Right ventricle myocardium superior (tissue), 1 donor: Measurements from ENCODE around the gene RREB1. TPM values are rescaled to one million over a fixed set of nuclear protein-coding genes. Genes with fewer than 3 reads are reported as not detected.
"Not testable (repeated sequence)": the region's sequence is repeated elsewhere in the genome, so short reads cannot be mapped to it uniquely, and the experiment has no call there.

ENCODE experiments used
- ATAC-seq: fragments of 200-7000 bp; cut with Tn5 transposase; one replicate; pipeline ENCODE4 v1.9.1; 2020; ENCODE audit warnings: mild to moderate bottlenecking; ENCODE audit not compliant: poor library complexity
- DNase-seq: peaks from one replicate; pipeline ENCODE4 v3.0.0-alpha.2; 2020
- intact Hi-C: fragments of 100-400 bp; cut with DNase I; formaldehyde crosslinking; loops from one replicate; pipeline ENCODE4 v1.11.2; 2022
- total RNA-seq: library from RNA; stranded (reverse); fragmentation: NEBNext Ultra II Directional; extraction: Animal tissue kit (Norgen Biotek cat#: 25700); gene quantifications from one replicate; pipeline ENCODE4 v1.2.1, GENCODE V29; 2021
- donor health status: DM: no; HTN: yes; CAD: no; lungs with severe emphysema.

RREB1 gene
- total RNA-seq, 1 donor from 2014 or later: 34.2 TPM

DNA sequence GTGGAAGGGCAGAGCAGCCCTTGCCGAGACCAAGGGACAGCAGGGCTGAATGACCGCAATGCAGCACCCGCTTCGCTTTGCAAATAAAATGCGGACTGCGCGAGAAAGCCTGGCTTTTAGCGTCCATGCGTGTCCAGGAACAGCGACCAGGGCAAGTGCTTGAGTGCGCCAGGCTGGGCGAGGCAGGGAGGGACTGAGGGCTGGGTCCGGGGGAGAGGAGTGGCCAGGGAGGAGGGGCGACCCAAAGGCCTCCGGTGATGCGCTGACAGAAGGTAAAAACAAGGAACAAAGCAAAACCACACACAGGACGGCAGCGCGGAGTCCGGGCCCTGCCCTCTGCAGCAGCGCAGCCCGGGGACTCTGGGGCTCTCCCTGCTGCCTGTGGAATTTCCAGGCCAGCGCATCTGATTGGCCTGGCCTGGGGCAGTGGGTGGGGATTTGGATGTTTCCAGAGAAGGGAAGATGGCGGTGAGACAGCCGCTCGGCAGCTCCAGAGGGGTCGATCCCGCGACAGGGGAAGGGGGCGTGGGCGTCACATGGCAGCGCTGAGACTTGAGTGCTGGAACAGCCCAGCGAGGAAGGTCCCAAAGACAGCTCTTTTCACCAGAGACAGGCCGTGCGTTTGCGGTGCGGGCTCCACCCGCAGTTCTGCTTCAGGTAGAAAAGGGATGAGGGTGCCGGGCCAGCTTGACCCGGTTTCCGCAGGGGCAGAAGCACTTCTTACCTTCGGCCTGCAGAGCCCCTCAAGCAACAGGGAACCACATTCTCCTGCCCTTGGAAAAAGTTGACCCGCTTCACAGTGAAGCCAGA is 153.5 kb downstream of the RREB1 start:
- ATAC-seq: peak; percentile 98
- intact Hi-C loops: no loop called here
- DNase-seq: peak; percentile 92

DNA sequence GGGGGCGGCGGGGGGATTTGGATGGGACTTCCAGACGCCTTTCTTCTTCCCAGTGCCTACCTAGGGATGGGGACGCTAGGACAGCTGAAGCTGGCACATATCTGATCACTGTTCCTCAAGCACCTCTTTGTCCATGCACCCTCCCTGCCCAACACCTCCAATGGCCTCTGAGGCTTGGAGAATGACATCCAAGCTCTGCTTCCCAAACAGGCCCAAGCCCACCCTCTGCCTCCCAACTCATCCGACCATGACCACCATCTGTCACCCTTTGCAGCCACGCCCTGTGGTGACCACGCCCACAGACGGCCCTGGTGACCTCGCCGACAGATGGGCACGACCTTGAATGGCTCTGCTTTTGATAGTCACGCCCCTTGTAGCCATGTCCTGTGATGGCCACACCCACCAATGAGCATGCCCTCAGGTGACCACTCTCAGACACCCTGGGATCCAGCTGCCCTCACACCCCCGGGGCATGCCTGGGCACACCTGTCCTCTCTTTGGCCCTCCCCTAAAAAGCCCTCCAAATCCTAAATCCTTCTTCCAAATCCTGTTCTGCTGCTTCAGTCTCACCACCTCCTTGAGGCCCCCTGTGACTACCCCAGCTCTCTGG is 154.2 kb downstream of the RREB1 start:
- intact Hi-C loops: no loop called here
- ATAC-seq (peak; percentile 22), DNase-seq (peak; percentile 64)

DNA sequence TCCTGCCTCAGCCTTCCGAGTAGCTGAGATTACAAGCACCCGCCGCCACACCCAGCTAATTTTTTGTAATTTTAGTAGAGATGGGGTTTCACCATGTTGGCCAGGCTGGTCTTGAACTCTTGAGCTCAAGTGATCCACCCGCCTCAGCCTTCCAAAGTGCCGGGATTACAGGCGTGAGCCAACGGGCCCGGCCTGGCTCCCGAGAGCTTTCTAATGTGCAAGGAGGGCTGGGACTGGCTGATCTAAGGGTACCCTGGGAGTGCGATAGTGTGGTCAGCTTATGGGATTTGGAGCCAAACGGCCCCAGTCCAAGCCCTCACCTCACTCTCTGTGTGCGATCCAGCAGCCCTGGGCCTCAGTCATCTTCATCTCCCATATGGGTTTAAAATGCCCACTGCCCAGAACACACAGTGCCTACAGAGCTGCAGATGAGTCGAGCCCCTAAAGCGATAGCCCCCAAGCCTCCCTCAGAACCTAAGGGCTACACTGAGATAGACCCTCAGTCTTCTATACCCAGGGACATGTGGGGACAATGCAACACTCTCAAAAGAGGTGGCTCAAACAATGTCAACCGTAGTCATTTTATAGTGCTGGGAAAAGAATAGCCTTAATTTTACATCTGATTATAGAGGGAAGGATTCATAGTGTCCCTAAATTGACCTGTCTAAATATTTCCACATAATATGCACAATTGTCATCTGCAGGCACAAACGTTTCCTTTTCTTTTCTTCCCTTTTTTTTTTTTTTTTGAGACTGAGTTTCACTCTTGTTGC is 155.2 kb downstream of the RREB1 start:
- no peak for DNase-seq
- intact Hi-C loops: no loop called here

DNA sequence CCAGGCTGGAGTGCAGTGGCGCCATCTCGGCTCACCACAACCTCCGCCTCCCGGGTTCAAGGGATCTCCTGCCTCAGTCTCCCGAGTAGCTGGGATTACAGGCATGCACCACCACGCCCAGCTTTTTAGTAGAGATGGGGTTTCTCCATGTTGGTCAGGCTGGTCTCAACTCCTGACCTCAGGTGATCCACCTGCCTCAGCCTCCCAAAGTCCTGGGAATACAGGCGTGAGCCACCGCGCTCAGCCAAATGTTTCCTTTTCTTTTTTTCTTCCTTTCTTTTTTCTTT is 155.7 kb downstream of the RREB1 start:
- DNase-seq, ATAC-seq, intact Hi-C loops: not testable (repeated sequence)

More for the DNA sequence above, 155.2 kb downstream of the RREB1 start:
- no peak for ATAC-seq

DNA sequence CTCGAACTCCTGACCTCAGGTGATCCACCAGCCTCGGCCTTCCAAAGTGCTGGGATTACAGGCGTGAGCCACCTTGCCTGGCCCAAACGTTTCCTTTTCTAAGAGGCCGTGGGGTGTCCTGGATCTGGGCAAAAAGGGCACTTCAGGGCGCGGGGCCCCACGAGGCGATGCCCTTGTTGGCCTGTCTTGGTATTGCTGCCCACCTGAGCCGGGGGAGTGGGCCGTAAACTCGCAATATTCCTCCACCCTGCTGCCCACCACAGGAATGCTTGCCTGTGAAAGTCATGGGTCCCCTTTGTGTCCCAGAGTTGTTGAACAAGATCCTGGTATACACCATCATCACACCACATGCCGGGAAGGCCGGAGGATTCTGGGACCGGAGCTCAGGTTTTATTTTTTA is 156.3 kb downstream of the RREB1 start:
- peak; percentile 19 for DNase-seq

DNA sequence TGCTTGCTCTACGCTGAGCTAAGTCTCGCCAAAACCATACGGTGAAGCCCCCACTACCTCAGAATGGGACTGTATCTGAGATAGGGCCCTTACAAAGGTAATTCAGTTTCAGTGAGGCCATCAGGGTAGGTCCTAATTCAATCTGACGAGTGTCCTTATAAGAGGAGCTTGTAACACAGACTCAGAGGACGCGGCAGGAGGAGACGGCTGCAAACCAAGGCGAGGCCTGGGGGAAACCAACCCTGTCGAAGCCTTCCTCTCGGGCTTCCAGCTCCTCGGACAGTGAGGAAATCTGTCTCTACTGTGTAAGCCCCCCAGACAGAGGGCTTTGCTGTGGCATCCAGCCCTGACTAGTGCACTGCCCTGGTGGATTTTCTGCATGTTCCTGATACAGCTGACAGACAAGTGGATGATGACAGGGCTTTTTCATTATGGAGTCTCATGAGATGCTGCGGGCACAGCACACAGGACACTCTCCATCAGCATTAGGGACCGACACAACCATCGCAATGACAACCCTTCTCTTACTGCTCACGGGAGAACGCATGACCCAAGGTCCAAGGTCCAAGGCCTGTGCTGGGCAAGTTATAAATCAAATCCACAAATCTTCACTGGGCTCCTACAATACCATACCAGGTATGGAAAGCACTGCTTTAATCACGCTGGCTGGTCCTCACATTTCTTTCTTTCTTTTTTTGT is 157.1 kb downstream of the RREB1 start:
- DNase-seq: peak; percentile 29
- intact Hi-C loops: no loop called here
- no peak for ATAC-seq

More for the DNA sequence above, 156.3 kb downstream of the RREB1 start:
- ATAC-seq: no peak
- intact Hi-C loops: no loop called here

DNA sequence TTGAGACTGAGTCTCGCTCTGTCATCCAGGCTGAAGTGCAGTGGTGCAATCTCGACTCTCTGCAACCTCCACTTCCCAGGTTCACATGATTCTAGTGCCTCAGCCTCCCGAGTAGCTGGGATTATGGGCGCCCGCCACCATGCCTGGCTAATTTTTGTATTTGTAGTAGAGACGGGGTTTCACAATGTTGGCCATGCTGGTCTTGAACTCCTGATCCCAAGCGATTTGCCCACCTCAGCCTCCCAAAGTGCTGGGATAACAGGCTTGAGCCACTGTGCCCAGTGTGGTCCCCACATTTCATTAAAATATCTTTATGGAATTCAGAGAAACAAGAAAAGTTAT is 157.6 kb downstream of the RREB1 start:
- DNase-seq, intact Hi-C loops: not testable (repeated sequence)

DNA sequence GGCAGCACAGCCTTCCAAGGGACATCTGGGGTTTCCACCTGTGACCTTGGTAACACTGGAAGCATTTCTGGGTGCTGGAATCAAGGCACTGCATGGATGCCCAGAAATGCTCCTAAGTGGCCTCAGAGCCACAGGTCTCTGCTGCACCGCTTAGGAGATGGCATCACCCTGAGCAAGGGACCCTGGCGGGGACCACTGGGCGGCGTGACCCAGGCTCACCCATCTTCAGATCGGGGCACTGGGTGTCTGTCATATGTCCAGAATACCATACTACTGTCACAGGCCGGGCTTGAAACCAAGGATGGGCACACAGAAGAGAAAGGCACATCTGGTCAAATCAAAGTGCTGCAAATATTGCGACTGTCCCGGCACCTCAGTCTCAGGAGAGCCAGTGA is 159.3 kb downstream of the RREB1 start:
- DNase-seq (no peak), ATAC-seq (no peak)
- intact Hi-C loops: no loop called here

More for the DNA sequence above, 157.6 kb downstream of the RREB1 start:
- ATAC-seq: not testable (repeated sequence)

DNA sequence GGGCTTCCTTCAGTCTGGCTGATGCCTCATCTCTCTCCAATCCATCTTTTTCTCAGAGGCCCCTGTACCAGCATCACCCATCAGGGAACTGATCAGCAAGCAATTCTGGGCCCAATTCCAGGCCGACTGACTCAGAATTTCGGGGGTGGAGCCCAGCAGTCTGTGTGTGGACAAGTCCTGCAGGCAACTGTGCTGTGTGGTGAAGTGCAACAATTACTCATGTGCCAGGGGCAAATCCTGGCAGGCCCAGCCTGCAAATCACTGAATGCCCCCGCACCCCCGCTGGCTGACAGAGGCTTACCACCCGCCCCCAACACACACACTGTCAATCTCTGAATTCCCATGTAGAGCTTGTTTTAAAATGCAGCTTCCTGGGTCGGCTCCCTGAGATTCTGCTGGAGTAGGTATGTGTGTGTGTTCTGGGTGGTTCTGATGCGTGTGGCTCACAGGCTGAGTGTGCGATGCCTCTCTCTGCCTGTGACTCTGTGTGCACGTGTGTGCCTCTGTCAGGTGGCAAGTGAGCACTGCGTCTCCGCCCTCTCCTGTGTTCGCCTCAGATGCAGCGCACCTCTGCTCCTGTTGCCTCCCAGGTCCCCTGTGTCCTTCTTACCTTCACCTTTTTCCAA is 159.8 kb downstream of the RREB1 start:
- intact Hi-C loops: no loop called here
- DNase-seq (peak; percentile 72), ATAC-seq (no peak)

DNA sequence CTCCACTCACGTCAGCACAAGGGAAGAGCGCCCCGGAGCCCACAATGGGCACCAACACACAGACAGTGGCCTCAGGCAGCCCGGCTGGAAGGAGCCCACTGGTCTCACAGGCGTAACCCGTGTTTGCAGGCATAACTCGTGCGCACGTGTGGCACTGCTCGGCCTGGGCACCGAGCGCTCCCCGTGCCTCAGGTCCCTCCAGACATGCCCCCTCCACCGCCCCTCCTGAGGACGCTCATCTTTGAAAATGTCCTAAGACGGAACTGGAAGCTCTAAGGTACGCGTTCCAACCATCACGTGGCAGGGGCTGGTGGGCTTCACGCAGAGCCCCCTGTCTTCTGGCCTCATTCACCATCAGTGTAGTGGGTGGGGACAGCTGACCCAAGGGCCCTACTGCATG is 160.6 kb downstream of the RREB1 start:
- intact Hi-C loops: no loop called here
- DNase-seq (peak; percentile 36), ATAC-seq (no peak)

DNA sequence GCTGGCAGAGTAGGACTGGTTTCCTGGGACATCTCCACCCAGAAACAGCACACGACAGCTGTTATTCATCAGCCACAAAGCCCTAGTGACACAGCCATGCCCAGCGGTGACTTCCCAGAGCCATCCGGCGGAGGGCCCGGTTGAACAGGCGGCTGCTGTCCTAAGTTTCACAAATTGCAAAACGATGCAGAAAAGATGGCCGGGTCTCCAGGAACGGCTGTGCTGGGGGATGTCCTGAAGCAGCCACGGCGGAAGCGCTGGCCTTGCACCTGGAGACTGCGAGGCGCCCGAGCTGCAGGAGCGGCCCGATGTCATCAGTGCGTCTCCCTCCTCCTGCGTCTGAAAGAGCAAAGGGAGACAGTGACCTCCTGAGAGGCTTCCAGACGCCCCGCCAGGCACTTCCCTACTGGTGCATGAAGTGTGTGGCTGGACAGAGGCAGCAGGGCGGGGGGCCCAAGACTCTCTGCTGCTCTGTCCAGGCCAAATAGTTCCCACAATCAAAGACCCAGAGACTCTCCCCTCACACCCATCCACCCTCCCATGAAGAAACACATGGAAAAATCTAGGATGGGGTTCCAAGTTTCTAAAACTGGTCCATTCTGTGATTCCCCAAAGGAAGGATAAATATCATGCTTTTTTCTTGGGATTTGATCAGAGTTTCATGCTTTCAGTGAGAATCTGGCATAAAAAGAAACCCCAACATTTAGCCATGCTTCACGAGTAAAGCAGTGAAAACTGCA is 161.2 kb downstream of the RREB1 start:
- ATAC-seq: no peak
- intact Hi-C loops: no loop called here

DNA sequence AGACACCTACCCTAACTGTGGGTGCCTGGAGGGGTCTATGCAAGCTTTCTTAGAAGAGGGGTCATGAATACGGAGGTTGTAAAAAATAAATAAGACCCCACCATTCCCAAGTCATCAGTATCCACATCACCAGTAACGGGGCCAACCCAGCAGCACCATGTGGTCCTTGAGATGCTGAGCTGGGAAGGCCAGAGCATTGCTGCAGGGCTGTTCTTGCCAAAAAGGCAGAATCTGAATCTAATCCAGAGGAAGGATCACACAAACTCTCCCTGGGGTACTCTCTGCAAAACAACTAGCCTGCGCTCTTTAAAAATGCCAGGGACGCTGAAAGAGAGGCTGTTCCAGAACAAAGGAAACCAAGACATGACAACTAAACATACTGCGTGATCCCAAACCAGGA is 162.1 kb downstream of the RREB1 start:
- intact Hi-C loops: no loop called here
- ATAC-seq (peak; percentile 62), DNase-seq (peak; percentile 40)

More for the DNA sequence above, 161.2 kb downstream of the RREB1 start:
- DNase-seq: no peak

DNA sequence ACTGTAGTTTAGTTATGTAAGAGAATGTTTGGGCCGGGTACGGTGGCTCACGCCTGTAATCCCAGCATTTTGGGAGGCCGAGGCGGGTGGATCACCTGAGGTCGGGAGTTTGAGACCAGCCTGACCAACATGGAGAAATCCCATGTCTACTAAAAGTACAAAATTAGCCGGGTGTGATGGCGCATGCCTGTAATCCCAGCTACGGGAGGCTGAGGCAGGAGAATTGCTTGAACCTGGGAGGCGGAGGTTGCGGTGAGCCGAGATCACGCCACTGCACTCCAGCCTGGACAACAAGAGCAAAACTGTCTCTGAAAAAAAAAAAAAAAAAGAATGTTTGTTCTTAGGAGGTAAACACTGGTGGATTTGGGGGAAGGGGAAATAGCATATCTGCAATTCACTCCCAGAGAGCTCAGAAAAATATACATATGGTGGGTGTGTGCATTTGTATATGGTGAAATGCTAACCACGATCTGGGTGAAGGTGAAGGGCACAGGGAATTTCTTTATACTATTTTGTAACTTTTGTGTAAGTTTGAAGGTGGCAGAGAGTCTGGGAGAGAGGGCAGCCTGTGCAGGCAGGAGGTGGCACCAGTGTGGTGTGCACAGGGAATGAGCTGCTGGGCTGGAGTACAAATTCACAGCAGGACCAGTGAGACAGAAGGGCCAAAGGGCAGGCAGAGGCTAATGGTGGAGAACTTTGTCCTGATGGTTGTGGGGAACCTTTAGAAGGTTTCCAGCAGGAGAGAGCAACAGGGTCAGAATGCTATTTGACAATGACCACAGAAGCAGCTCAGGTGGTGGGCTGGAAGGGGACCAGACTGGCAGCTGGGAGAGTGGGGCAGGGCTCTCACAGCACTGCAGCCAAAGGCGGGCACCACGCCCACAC is 162.8 kb downstream of the RREB1 start:
- DNase-seq (no peak), ATAC-seq (no peak)
- intact Hi-C loops: no loop called here

DNA sequence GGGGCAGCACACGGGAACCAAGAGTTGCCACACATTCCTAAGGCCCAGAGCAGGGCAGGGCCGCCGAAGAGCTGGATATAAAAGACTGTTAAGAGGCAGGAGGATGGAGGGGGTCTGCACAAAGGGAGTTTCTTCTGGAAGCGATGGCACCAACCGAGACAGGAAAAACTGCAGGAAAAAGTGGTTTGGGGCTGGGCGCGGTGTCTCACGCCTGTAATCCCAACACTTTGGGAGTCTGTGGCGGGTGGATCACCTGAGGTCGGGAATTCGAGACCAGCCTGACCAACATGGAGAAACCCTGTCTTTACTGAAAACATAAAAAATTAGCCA is 163.4 kb downstream of the RREB1 start:
- intact Hi-C loops: no loop called here
- no peak for ATAC-seq
- peak; percentile 32 for DNase-seq

DNA sequence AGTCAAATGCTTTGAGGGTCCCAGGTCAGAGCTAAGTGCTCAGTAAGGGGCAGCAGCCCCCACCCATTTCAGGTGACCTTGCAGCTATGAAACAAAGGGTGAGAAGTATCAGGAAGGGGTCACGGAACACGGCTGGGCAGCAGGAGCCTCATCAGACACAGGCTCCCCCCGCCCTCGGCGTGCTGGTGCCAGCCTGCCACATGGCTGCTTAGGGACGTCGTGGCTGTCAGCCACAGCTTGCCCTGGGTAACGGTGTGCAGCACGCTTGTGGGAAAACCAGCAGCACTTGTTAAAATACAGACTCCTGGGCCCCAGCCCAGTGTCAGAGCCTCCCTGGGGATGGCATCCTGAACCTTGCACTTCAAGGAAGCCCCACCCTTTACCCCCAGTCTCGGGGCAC is 165.9 kb downstream of the RREB1 start:
- intact Hi-C loops: no loop called here
- DNase-seq: no peak
- no peak for ATAC-seq

DNA sequence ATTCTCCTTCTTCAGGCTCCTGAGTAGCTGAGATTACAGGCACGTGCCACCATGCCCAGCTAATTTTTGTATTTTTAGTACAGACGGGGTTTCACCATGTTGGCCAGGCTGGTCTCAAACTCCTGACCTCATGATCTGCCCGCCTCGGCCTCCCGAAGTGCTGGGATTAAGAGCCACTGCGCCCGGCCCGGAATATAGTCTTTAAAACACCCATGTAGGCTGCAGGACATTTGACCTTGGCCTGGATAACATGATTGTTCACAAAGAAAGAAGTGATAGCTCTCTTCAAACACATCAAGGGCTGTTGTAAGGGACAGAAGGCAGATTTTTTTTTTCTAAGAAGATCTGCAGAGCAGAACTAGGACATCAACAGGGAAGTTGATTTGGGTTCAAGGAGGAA is 166.8 kb downstream of the RREB1 start:
- intact Hi-C loops, ATAC-seq: not testable (repeated sequence)

DNA sequence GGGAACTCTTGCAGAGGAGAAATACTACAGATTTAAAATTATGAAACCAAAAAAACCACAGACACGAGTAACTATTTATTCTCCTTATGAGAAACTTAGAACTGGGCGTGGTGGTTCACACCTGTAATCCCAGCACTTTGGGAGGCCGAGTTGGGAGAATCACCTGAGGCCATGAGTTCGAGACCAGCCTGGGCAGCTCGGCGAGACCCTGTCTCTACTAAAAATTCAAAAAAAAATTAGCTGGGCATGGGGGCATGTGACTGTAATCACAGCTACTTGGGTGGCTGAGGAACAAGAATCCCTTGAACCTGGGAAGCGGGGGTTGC is 168.4 kb downstream of the RREB1 start:
- ATAC-seq (peak; percentile 13), DNase-seq (no peak)
- intact Hi-C loops: no loop called here

More for the DNA sequence above, 166.8 kb downstream of the RREB1 start:
- not testable (repeated sequence) for DNase-seq
